Measurements from ENCODE around the gene MRGPRX3.
"Not testable (repeated sequence)": the region's sequence is repeated elsewhere in the genome, so short reads cannot be mapped to it uniquely, and the experiment has no call there.

The MRGPRX3 gene

GRCh38 chr11:18132341-18132740 lies at the start of gene MRGPRX3:
Gene MRGPRX3, plus strand, starts transcription at chr11:18132571. Its CDS starts 4,632 bp downstream, at chr11:18137203.
- DNase-seq (ENCODE audit: low read depth in 2 of 2): no peak

- no peak for DNase-seq (ENCODE audit: low read depth in 2 of 2)
Measured at GRCh38 chr11:18088366-18088765, 44.0 kb upstream of the MRGPRX3 start.

DNA sequence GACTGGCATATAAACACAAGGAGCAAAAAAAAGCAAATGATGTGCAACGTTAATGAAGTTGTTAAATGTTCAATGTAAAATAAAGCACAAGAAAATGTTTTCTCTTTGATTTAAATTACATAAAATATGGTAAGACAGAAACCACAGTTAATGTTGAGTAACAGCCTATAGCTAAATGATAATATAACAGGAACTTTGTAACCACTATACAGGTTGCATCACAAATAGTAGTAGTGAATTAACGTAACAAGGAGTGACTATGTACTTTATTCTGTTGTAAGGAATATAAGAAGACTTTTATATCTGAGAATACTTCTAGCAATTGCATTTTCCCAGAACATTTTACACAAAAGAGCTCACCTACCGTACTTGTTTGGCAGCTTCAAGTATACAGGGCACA lies 43.4 kb upstream of the MRGPRX3 start:
- no peak for DNase-seq (ENCODE audit: low read depth in 2 of 2)

DNA sequence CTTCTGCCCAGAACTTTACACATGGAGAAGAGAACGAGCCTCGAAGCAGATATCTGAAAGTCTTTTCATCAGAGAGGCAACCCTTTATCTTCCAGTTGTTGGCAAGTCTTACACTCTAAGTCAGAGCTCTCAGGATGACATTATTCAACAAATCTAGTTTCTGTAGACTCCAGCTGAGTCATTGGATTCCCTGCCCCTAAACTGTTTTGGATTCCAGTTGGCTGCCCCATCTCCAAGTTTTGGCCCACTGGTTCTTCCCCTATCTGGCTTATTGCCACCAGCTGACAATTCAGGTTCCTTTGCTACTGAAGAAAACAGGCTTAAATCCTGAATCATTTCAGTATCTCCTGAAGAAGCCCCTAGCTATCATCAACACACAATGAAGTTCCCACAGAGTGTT lies 40.6 kb upstream of the MRGPRX3 start:
- no peak for DNase-seq (ENCODE audit: low read depth in 2 of 2)

- no peak for DNase-seq (ENCODE audit: low read depth in 2 of 2)
Measured at GRCh38 chr11:18093959-18094358, 38.4 kb upstream of the MRGPRX3 start.

- no peak for DNase-seq (ENCODE audit: low read depth in 2 of 2)
Measured at GRCh38 chr11:18100926-18101656, 31.3 kb upstream of the MRGPRX3 start.

DNA sequence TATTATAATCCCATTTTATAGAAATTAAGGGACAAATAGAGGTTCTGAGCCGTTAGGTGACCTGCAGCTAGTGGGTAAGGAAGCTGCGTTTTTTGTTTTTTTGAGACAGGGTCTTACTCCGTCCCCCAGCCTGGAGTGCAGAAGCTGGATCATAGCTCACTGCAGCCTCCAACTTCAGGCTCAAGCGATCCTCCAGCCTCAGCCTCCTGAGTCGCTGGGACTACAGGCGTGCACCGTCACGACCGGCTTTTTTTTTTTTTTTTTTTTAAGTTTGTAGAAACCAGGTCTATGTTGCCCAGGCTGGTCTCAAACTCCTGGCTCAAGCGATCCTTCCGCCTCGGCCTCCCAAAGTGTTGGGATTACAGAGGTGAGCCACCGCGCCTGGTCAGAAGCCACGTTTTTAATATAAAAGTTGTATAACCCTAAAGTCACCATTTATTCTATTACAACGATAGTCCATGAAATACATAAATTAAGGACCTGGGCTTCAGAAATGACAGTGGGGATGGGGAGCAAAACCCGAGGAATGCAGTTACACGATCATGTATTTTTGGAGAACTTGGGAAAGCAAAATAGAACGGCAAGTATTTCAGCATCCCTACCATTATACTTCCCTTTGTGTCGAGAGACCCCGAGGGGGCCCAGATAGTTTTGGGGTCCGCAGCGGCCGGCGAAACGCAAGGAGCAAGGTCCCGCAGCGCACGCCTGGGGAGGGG lies 27.1 kb upstream of the MRGPRX3 start:
- no peak for DNase-seq (ENCODE audit: low read depth in 2 of 2)

DNA sequence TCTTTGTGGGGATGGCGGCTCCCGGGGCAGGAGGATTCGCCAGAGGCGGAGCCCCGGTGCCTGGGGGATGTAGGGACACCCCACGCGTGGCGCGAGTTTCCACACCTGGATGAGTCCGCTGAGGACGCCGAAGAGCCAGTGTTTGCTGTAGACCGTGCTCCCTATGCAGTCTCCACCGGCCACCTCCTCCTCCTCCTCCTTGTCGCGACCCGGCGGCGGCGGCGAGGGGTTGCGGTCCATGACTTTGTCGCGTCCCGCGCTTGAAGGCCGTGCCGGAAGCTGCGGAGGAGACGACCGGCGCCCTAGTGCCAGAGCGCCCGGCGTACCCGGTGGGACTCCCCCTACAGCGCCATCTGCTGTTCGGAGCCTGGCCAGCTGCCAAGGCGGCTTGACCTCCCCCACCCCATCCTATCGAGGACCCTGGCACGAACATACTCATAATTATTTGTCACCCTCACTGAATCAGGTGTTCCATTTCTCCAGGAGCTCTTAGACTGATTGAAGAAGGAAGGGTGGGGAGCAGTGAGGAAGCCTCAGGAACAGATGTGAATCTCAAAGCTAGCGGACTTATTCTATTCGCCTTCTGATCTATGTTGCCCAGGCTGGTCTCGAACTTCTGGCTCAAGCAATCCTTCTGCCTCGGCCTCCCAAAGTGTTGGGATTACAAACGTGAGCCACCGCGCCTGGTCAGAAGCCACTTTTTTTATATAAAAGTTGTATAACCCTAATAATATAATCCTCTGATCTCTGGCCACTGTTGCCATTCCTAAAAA lies 26.4 kb upstream of the MRGPRX3 start, which contains the start of gene SAAL1:
TSS of gene SAAL1 (minus strand) at position 281 of the 773 bp plus-strand sequence. CDS start at position 240, 41 bp downstream.
- DNase-seq (ENCODE audit: low read depth in 2 of 2): peak; percentile 76 to 82

DNA sequence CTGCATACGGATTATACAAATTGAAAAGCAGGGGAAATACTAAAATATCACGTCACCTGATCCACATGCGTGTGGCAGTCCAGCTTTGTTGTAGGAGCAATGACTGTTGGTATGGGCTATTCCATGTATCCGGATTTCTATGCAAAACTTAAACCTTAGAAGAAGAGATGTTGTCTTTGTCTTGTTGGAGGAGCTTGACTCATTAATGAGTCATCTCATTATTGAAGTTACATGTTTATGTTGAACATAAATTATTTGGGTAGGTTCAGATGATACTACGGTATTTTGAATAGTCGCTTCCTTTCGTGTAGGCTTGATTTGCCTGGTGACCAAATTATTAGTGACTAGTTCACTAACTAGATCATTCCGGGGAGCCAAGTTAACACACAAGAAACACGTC lies 25.7 kb upstream of the MRGPRX3 start:
- DNase-seq (ENCODE audit: low read depth in 2 of 2): no peak

DNA sequence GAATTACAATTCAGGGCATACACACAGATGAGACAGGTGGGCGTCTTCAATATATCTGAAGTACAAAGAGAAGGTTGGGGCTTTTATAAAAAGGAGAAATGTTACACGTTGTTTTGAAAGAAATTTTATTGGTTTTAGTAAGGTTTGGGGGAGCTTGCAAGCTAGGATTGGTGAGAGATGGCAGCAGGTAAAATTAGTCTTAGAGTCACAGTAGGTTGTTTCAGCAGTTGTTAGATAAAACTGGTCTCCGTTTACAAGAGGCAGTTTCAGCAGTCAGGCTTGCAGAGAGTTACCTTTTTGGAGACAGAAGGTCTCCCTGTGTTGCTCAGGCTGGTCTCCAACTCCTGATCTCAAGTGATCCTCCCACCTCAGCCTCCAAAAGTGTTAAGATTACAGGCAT lies 24.1 kb upstream of the MRGPRX3 start:
- DNase-seq (ENCODE audit: low read depth in 2 of 2): no peak

DNA sequence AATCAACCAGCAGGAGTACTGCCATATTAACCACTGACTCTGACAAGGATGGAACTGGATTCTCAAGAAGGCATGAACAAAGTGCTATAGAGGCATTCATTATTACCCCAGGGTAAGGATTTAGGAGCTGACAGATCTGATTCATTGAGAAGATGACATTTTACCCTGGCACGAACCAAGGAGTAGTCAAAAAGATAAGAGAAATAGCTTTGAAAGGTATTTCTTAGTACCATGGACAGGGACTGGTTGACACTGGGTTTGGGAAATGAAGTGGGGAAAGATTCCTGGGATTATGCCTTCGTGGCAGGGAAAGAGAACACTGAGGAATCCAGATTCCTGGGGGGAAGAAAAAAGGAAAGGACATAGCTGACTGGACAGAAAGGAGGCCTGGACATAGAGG lies 21.4 kb upstream of the MRGPRX3 start:
- DNase-seq (ENCODE audit: low read depth in 2 of 2): no peak

GRCh38 chr11:18115360-18116127 lies 16.8 kb upstream of the MRGPRX3 start:
- peak; percentile 8 to 19 for DNase-seq (ENCODE audit: low read depth in 2 of 2)

DNA sequence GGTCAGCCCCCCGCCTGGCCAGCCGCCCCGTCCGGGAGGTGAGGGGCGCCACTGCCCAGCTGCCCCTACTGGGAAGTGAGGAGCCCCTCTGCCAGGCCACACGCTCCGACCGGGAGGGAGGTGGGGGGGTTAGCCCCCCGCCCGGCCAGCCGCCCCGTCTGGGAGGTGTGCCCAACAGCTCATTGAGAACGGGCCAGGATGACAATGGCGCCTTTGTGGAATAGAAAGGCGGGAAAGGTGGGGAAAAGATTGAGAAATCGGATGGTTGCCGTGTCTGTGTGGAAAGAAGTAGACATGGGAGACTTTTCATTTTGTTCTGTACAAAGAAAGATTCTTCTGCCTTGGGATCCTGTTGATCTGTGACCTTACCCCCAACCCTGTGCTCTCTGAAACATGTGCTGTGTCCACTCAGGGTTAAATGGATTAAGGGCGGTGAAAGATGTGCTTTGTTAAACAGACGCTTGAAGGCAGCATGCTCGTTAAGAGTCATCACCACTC lies 11.0 kb upstream of the MRGPRX3 start:
- not testable (repeated sequence) for DNase-seq (ENCODE audit: low read depth in 2 of 2)

DNA sequence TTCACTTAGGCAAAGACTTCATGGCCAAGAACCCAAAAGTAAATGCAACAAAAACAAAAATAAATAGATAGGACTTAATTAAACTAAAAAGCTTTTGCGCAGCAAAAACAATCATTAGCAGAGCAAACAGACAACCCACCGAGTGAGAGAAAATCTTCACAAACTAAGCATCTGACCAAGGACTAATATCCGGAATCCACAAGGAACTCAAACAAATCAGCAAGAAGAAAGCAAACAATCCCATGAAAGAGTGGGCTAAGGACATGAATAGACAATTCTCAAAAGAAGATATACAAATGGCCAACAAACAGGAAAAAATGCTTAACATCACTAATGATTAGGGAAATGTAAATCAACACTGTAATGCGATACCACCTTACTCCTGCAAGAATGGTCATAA lies 1.3 kb upstream of the MRGPRX3 start:
- not testable (repeated sequence) for DNase-seq (ENCODE audit: low read depth in 2 of 2)

DNA sequence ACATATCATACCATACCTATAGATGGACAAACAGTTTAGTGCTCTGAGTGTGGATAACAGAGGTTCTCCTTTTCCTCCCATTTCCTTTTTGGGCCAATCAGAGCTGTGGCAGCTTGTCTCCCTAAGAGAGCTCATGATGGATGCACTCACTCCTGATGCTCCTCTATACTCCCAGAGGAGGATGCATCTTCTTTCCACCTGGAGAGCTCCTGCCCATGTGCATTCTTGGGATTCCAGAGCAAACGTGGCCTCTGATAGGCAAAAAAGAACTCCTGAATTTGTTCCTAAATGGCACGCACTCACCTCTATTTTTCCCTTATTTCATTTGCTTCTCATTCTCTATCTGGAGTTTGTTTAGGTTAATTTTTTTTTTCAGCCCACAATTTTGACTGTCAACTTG lies 2.9 kb downstream of the MRGPRX3 start:
- no peak for DNase-seq (ENCODE audit: low read depth in 2 of 2)

- DNase-seq (ENCODE audit: low read depth in 2 of 2): no peak
Measured at GRCh38 chr11:18137186-18137800, 4.9 kb downstream of the MRGPRX3 start.

- no peak for DNase-seq (ENCODE audit: low read depth in 2 of 2)
Measured at GRCh38 chr11:18140145-18140544, 7.8 kb downstream of the MRGPRX3 start.

GRCh38 chr11:18144243-18144642 lies 11.9 kb downstream of the MRGPRX3 start:
- no peak for DNase-seq (ENCODE audit: low read depth in 2 of 2)

- no peak for DNase-seq (ENCODE audit: low read depth in 2 of 2)
Measured at GRCh38 chr11:18145025-18145424, 12.7 kb downstream of the MRGPRX3 start.

DNA sequence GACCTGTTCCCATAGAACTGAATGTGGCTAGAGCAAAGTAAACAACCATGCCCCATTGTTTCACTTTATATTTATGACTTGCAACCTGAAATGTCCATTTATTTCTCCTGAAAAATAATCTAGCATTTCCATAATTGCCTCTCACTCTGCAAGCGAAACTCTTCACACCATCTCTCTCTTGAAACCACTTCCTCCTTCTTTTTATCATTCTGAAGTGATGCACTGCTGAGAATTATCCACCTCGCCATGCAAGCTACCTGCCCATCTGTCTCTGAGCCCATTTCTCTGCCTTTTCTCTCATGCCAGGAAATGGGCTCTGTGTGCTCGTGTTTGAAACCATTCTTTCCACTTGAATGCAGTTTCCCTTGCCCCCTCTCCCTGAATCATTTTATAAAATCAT lies 13.5 kb downstream of the MRGPRX3 start:
- no peak for DNase-seq (ENCODE audit: low read depth in 2 of 2)

DNA sequence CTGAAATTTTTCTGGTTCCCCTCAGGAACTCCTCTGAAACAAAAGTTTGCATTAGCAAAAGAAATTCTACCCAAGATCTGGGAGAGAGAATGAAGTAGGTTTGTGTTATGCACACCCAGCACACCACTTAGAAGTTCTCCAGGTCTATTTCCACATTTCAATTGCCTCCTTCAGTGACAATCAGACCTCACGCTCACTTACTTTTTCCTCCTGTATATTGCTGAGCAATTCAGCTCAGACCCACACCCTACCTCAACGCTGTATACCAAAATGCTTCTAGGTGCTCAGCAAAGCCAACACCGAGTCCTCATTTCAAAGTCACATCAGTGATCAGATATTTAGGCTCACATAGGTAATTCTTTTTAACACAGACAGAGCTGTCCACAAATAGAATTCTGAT lies 19.2 kb downstream of the MRGPRX3 start:
- no peak for DNase-seq (ENCODE audit: low read depth in 2 of 2)

All from stimulated activated CD8-positive, alpha-beta memory T cell treated with anti-CD3 and anti-CD28 coated beads, Interleukin-15, amount 100 ng/mL, for 4 hours (primary cell).